ENCODE measurements around the gene FOXO3. TPM values are rescaled to one million over a fixed set of nuclear protein-coding genes. Genes with fewer than 3 reads are reported as not detected.
A peak's percentile ranks its signal among the peaks of the same experiment; 100 is the strongest.

The FOXO3 gene
- total and polyA plus RNA-seq, 2 experiments from 2014 or later: 20.2 to 20.8 TPM

- Histone ChIP-seq H3K4me3 (no peak overlapping the region), H3K4me1 (ENCODE audit: low read depth) (no peaks in the 10 kb centered on the region), H3K36me3 (no peaks in the 10 kb centered on the region), H3K27me3 (no peaks in the 10 kb centered on the region), H3K9me3 (ENCODE audit: low read depth) (no peaks in the 10 kb centered on the region), H3K27ac (no peak overlapping the region)
- DNase-seq (ENCODE audit: low read depth in 1 of 2, low spot score in 1 of 2): peak in 1 of 2 donors; percentile 92
- TF ChIP-seq CTCF (IDR thresholded peaks at IDR 0.05; ENCODE audit: low read depth, low read length): no peak
Observed at GRCh38 chr6:108622641-108623298, 62.1 kb downstream of the FOXO3 start.

- no peaks in the 10 kb centered on the region for H3K27me3 ChIP-seq
- no peaks in the 10 kb centered on the region for H3K4me1 ChIP-seq (ENCODE audit: low read depth)
- H3K27ac ChIP-seq: no peak overlapping the region
Observed at GRCh38 chr6:108623995-108624394, 63.3 kb downstream of the FOXO3 start.

GRCh38 chr6:108625581-108625980, 64.9 kb downstream of the FOXO3 start:
- no peak overlapping the region for H3K27ac ChIP-seq
- DNase-seq (ENCODE audit: low read depth in 1 of 2, low spot score in 1 of 2): no peak
- no peaks in the 10 kb centered on the region for H3K4me1 ChIP-seq (ENCODE audit: low read depth)
- no peak overlapping the region for H3K4me3 ChIP-seq
- no peaks in the 10 kb centered on the region for H3K9me3 ChIP-seq (ENCODE audit: low read depth)
- no peaks in the 10 kb centered on the region for H3K27me3 ChIP-seq
- no peak for TF ChIP-seq CTCF (IDR thresholded peaks at IDR 0.05; ENCODE audit: low read depth, low read length)
- no peaks in the 10 kb centered on the region for H3K36me3 ChIP-seq

More at GRCh38 chr6:108623995-108624394, 63.3 kb downstream of the FOXO3 start:
- no peak for TF ChIP-seq CTCF (IDR thresholded peaks at IDR 0.05; ENCODE audit: low read depth, low read length)
- Histone ChIP-seq H3K4me3 (no peak overlapping the region), H3K9me3 (ENCODE audit: low read depth) (no peaks in the 10 kb centered on the region), H3K36me3 (no peaks in the 10 kb centered on the region)
- DNase-seq (ENCODE audit: low read depth in 1 of 2, low spot score in 1 of 2): no peak

GRCh38 chr6:108626777-108627176, 66.1 kb downstream of the FOXO3 start:
- TF ChIP-seq CTCF (IDR thresholded peaks at IDR 0.05; ENCODE audit: low read depth, low read length): no peak
- Histone ChIP-seq H3K4me1 (ENCODE audit: low read depth) (no peaks in the 10 kb centered on the region), H3K36me3 (no peaks in the 10 kb centered on the region), H3K27ac (no peak overlapping the region), H3K27me3 (no peaks in the 10 kb centered on the region), H3K9me3 (ENCODE audit: low read depth) (no peaks in the 10 kb centered on the region), H3K4me3 (no peak overlapping the region)
- no peak for DNase-seq (ENCODE audit: low read depth in 1 of 2, low spot score in 1 of 2)

GRCh38 chr6:108627692-108628550, 67.2 kb downstream of the FOXO3 start:
- TF ChIP-seq CTCF (IDR thresholded peaks at IDR 0.05; ENCODE audit: low read depth, low read length): no peak
- Histone ChIP-seq H3K27me3 (no peaks in the 10 kb centered on the region), H3K36me3 (no peaks in the 10 kb centered on the region), H3K27ac (no peak overlapping the region), H3K4me3 (no peak overlapping the region), H3K9me3 (ENCODE audit: low read depth) (no peaks in the 10 kb centered on the region), H3K4me1 (ENCODE audit: low read depth) (peaks cover 4% of the 10 kb centered on the region)
- DNase-seq (ENCODE audit: low read depth in 1 of 2, low spot score in 1 of 2): peak in 1 of 2 donors; percentile 46

Data from cardiac muscle cell (in vitro differentiated cells and primary cell).